NCI-H345 treated with DMSO at 0.1 percent for 48 hours (cell line): Measurements from ENCODE around the gene PITPNM2.

ENCODE experiments used
- DNase-seq: peaks from one replicate; lab custom pipeline; 2025; ENCODE audit not compliant: unreplicated experiment; lab: John Stamatoyannopoulos, UW

The PITPNM2 gene

GRCh38 chr12:123145211-123145610, 5.7 kb downstream of the PITPNM2 start:
- DNase-seq = no peak

- no peak for DNase-seq
These were observed 7.0 kb downstream of the PITPNM2 start for GRCh38 chr12:123143736-123144461.

- peak; percentile 33 for DNase-seq
These were observed 7.8 kb downstream of the PITPNM2 start for GRCh38 chr12:123142921-123143735.

GRCh38 chr12:123142518-123142840, 8.4 kb downstream of the PITPNM2 start:
- DNase-seq = no peak

GRCh38 chr12:123141615-123142517, 9.0 kb downstream of the PITPNM2 start:
- DNase-seq = no peak

- DNase-seq = no peak
These were observed 9.9 kb downstream of the PITPNM2 start for GRCh38 chr12:123140676-123141614.

- no peak for DNase-seq
These were observed 10.8 kb downstream of the PITPNM2 start for GRCh38 chr12:123139926-123140675.

GRCh38 chr12:123135688-123136087, 15.2 kb downstream of the PITPNM2 start:
- no peak for DNase-seq

GRCh38 chr12:123134826-123135225, 16.1 kb downstream of the PITPNM2 start:
- no peak for DNase-seq

GRCh38 chr12:123134271-123134671, 16.6 kb downstream of the PITPNM2 start:
- no peak for DNase-seq

GRCh38 chr12:123133701-123134100, 17.2 kb downstream of the PITPNM2 start:
- DNase-seq = no peak

GRCh38 chr12:123132951-123133619, 17.8 kb downstream of the PITPNM2 start:
- no peak for DNase-seq

- peak; percentile 96 for DNase-seq
These were observed 18.9 kb downstream of the PITPNM2 start for GRCh38 chr12:123131879-123132402.

- no peak for DNase-seq
These were observed 19.5 kb downstream of the PITPNM2 start for GRCh38 chr12:123131291-123131832.

- DNase-seq = no peak
These were observed 21.3 kb downstream of the PITPNM2 start for GRCh38 chr12:123129621-123130020.

GRCh38 chr12:123127182-123127495, 23.8 kb downstream of the PITPNM2 start:
- peak; percentile 62 for DNase-seq

- DNase-seq = no peak
These were observed 24.4 kb downstream of the PITPNM2 start for GRCh38 chr12:123126294-123127181.

- DNase-seq = no peak
These were observed 28.3 kb downstream of the PITPNM2 start for GRCh38 chr12:123122626-123123025.
